ENCODE results near the gene TLR5. TPM values are rescaled to one million over a fixed set of nuclear protein-coding genes. Genes with fewer than 3 reads are reported as not detected.

TLR5 gene
- total RNA-seq, 1 experiment from 2014 or later, result 0.21 TPM

DNA sequence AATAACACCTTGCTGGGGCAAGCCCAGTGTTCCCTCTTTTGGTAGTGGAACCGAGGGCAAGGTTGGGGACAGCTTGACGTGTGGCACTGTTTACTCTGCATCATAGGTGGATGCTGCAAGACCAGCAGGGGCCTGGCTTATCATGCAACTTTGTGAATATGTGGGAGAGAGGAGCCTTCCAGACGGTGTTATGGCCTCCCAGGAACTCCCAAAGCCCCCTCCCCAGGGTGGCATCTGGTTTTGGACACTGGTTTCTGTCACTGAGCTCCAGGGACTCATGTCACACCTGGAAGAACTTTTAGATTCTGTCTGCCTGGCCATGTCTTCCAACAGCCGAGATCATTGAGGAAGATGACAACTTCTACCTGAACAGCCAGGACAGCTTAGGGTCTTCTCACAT lies 1.4 kb upstream of the TLR5 start:
- TF ChIP-seq SIN3A (IDR thresholded peaks at IDR 0.05; ENCODE audit: borderline replicate concordance, insufficient read depth, low read depth, low read length) (no peak), TCF7L2 (IDR thresholded peaks at IDR 0.05; ENCODE audit: low read depth, low read length) (no peak), POLR2AphosphoS5 (IDR thresholded peaks at IDR 0.05; ENCODE audit: low read depth, low read length) (no peak)
- TF ChIP-seq, protein P1, sequence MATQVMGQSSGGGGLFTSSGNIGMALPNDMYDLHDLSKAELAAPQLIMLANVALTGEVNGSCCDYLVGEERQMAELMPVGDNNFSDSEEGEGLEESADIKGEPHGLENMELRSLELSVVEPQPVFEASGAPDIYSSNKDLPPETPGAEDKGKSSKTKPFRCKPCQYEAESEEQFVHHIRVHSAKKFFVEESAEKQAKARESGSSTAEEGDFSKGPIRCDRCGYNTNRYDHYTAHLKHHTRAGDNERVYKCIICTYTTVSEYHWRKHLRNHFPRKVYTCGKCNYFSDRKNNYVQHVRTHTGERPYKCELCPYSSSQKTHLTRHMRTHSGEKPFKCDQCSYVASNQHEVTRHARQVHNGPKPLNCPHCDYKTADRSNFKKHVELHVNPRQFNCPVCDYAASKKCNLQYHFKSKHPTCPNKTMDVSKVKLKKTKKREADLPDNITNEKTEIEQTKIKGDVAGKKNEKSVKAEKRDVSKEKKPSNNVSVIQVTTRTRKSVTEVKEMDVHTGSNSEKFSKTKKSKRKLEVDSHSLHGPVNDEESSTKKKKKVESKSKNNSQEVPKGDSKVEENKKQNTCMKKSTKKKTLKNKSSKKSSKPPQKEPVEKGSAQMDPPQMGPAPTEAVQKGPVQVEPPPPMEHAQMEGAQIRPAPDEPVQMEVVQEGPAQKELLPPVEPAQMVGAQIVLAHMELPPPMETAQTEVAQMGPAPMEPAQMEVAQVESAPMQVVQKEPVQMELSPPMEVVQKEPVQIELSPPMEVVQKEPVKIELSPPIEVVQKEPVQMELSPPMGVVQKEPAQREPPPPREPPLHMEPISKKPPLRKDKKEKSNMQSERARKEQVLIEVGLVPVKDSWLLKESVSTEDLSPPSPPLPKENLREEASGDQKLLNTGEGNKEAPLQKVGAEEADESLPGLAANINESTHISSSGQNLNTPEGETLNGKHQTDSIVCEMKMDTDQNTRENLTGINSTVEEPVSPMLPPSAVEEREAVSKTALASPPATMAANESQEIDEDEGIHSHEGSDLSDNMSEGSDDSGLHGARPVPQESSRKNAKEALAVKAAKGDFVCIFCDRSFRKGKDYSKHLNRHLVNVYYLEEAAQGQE (IDR thresholded peaks at IDR 0.05; ENCODE audit: insufficient read depth in 1 of 2, low read depth in 2 of 2, low read length in 1 of 2), result no peak
- TF ChIP-seq, protein P2, sequence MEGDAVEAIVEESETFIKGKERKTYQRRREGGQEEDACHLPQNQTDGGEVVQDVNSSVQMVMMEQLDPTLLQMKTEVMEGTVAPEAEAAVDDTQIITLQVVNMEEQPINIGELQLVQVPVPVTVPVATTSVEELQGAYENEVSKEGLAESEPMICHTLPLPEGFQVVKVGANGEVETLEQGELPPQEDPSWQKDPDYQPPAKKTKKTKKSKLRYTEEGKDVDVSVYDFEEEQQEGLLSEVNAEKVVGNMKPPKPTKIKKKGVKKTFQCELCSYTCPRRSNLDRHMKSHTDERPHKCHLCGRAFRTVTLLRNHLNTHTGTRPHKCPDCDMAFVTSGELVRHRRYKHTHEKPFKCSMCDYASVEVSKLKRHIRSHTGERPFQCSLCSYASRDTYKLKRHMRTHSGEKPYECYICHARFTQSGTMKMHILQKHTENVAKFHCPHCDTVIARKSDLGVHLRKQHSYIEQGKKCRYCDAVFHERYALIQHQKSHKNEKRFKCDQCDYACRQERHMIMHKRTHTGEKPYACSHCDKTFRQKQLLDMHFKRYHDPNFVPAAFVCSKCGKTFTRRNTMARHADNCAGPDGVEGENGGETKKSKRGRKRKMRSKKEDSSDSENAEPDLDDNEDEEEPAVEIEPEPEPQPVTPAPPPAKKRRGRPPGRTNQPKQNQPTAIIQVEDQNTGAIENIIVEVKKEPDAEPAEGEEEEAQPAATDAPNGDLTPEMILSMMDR (IDR thresholded peaks at IDR 0.05), result no peak
- in situ Hi-C loops (cut with HindIII; ENCODE audit: low pct_unique_long_range_greater_than_20kb, low sequenced_read_pairs), result no loop called here

DNA sequence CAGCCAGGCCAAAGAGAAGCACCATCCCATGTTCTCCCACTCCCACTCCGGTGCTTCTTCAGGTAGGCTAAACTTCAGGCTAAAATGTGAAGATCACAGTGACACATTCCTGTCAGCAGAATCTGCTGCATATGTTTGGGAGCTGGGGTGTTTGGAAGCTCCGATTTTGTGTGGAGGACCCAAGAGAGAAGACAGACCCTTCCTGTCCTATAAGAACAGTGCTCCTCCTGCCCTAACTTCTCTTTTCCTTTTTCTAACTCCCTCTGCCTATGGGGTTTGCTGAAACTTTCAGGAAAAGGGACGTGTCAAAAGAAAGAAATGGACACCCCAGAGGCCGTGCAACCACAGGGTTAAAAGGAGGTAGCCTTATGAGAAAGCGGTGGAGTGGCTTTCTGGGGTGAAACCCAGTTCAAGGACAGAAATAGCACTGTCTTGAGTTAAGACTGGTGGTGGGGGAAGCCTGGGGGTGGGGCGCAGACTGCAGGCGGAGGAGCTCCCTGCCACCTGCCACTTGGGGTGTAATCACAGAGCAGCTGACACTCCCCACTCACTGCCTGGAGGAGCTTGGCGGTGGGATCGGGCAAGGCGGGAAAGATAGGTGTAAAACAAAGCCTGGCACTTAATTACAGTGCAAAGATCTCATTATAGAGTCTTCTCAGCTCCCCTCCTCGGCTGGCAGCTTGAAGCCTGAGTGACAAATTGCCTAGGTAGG lies 645 bp upstream of the TLR5 start:
- ATAC-seq, result no peak
- intact Hi-C loops (cut with micrococcal nuclease; ENCODE audit: unreplicated experiment) (loop anchor here (10.0 kb wide), 1 partner anchor 241 kb away; no protein-coding TSS in a partner anchor), in situ Hi-C loops (cut with HindIII; ENCODE audit: low pct_unique_long_range_greater_than_20kb, low sequenced_read_pairs) (no loop called here)
- BruUV-seq (replicated peaks), result no TSS peak
- peaks cover 4% of the 10 kb centered on the region for H3K27me3 ChIP-seq (ENCODE audit: control insufficient read depth, insufficient read depth, low read length)
- DNase-seq (ENCODE audit: low read depth, low spot score), result no peak
- TF ChIP-seq TCF7L2 (IDR thresholded peaks at IDR 0.05; ENCODE audit: low read depth, low read length) (no peak), SIN3A (IDR thresholded peaks at IDR 0.05; ENCODE audit: borderline replicate concordance, insufficient read depth, low read depth, low read length) (no peak), POLR2AphosphoS5 (IDR thresholded peaks at IDR 0.05; ENCODE audit: low read depth, low read length) (no peak)
- TF ChIP-seq, protein P1 (IDR thresholded peaks at IDR 0.05; ENCODE audit: insufficient read depth in 1 of 2, low read depth in 2 of 2, low read length in 1 of 2), result no peak
- TF ChIP-seq, protein P2 (IDR thresholded peaks at IDR 0.05), result no peak
- H3K36me3 ChIP-seq (ENCODE audit: control insufficient read depth, insufficient read depth, low read length), result no peaks in the 10 kb centered on the region
- CTCF ChIA-PET, result interaction anchor here (0.7 to 1.0 kb wide), 2 partner anchors 136 to 540 kb away, joined by 8 to 9 read pairs; no protein-coding TSS in a partner anchor
- POLR2A ChIA-PET, result no interaction called here
- H3K4me1 ChIP-seq (ENCODE audit: control insufficient read depth, insufficient read depth, low read length), result peaks cover 5% of the 10 kb centered on the region; the same call in 1 of the 2 replicates
- H3K27ac ChIP-seq (ENCODE audit: low read length), result 0 out of 2 replicates have a peak overlapping the region, but pooled peaks have one; percentile 39
- H3K9me3 ChIP-seq (ENCODE audit: control insufficient read depth, insufficient read depth, low read depth, low read length), result peaks cover 9% of the 10 kb centered on the region; the same call in 1 of the 2 replicates
- peak overlapping the region; percentile 51 to 62 for H3K4me3 ChIP-seq (ENCODE audit: low read depth in 2 of 2, low read length in 2 of 2)

More for the DNA sequence above, 1.4 kb upstream of the TLR5 start:
- intact Hi-C loops (cut with micrococcal nuclease; ENCODE audit: unreplicated experiment), result loop anchor here (10.0 kb wide), 1 partner anchor 240 kb away; no protein-coding TSS in a partner anchor
- Histone ChIP-seq H3K27me3 (ENCODE audit: control insufficient read depth, insufficient read depth, low read length) (peaks cover 4% of the 10 kb centered on the region), H3K4me3 (ENCODE audit: low read depth in 2 of 2, low read length in 2 of 2) (no peak overlapping the region), H3K36me3 (ENCODE audit: control insufficient read depth, insufficient read depth, low read length) (no peaks in the 10 kb centered on the region), H3K27ac (ENCODE audit: low read length) (no peak overlapping the region), H3K9me3 (ENCODE audit: control insufficient read depth, insufficient read depth, low read depth, low read length) (peaks cover 9% of the 10 kb centered on the region; the same call in 1 of the 2 replicates), H3K4me1 (ENCODE audit: control insufficient read depth, insufficient read depth, low read length) (peaks cover 5% of the 10 kb centered on the region; the same call in 1 of the 2 replicates)
- POLR2A ChIA-PET, result no interaction called here
- no TSS peak for BruUV-seq (replicated peaks)
- DNase-seq (ENCODE audit: low read depth, low spot score) (no peak), ATAC-seq (no peak)
- CTCF ChIA-PET, result no interaction called here

All from Panc1 (cell line).